ENCODE results near the gene SORD. TPM values are rescaled to one million over a fixed set of nuclear protein-coding genes. Genes with fewer than 3 reads are reported as not detected.

The SORD gene
- total and polyA plus RNA-seq, 9 of the 15 experiments (the other 6 are each of a cell fraction or from before 2014, with no cell fraction given): 5.9 to 79.2 (median 29.6) TPM

GRCh38 chr15:45093013-45093412 is 70.0 kb downstream of the SORD start:
- H3K79me2 ChIP-seq (ENCODE audit: control insufficient read depth, insufficient read depth, low read length): no peaks in the 10 kb centered on the region
- H3K4me1 ChIP-seq (replicated peaks in 1 of 2; ENCODE audit: control insufficient read depth in 2 of 2, insufficient read depth in 2 of 2, low read length in 2 of 2): peaks cover 18 to 29% of the 10 kb centered on the region in 2 experiments
- in situ Hi-C loops (cut with MboI): no loop called here
- no peak overlapping the region for H3K27ac ChIP-seq (ENCODE audit: extremely low read depth, low read depth, low read length)
- FAIRE-seq (no peak), DNase-seq (ENCODE audit: extremely low read depth in 1 of 4, low spot score in 3 of 4) (no peak), ATAC-seq (no peak)
- no peak overlapping the region for H3K9ac ChIP-seq (ENCODE audit: insufficient read depth in 1 of 2, low read depth in 2 of 2, low read length in 2 of 2)
- H2AFZ ChIP-seq (ENCODE audit: low read depth, low read length): no peak overlapping the region
- 46% methylated on average over 4 of the region's 4 CpGs for WGBS (ENCODE audit: insufficient coverage, low coverage, missing lambda C conversion rate)
- H3K27me3 ChIP-seq (ENCODE audit: control insufficient read depth in 2 of 2, insufficient read depth in 2 of 2, low read length in 2 of 2): no peaks in the 10 kb centered on the region
- H3K4me2 ChIP-seq (ENCODE audit: insufficient read depth, low read length): no peak overlapping the region
- no peaks in the 10 kb centered on the region for H3K36me3 ChIP-seq (ENCODE audit: control insufficient read depth, insufficient read depth, low read length)
- no peaks in the 10 kb centered on the region for H4K20me1 ChIP-seq (replicated peaks; ENCODE audit: control insufficient read depth, insufficient read depth, low read length)
- intact Hi-C loops (cut with micrococcal nuclease): no loop called here
- no peak overlapping the region for H3K4me3 ChIP-seq
- POLR2A ChIA-PET: no interaction called here
- no peaks in the 10 kb centered on the region for H3K9me1 ChIP-seq (ENCODE audit: control insufficient read depth, insufficient read depth, low read length)
- no peaks in the 10 kb centered on the region for H3K9me3 ChIP-seq (replicated peaks; ENCODE audit: control insufficient read depth, insufficient read depth, low read depth, low read length)
- CTCF ChIA-PET (ENCODE audit: low intra/inter-chr PET ratio): no interaction called here
- no TSS peak for BruUV-seq (replicated peaks)
- no peak for TF ChIP-seq HDAC8 (tag; IDR thresholded peaks at IDR 0.05)
- peak; percentile 52 for TF ChIP-seq CEBPB (tag; IDR thresholded peaks at IDR 0.05)

GRCh38 chr15:45093622-45094357 is 70.8 kb downstream of the SORD start:
- FAIRE-seq: no peak
- no peaks in the 10 kb centered on the region for H4K20me1 ChIP-seq (replicated peaks; ENCODE audit: control insufficient read depth, insufficient read depth, low read length)
- H3K9me3 ChIP-seq (replicated peaks; ENCODE audit: control insufficient read depth, insufficient read depth, low read depth, low read length): no peaks in the 10 kb centered on the region
- POLR2A ChIA-PET: interaction anchor here (0.6 to 0.7 kb wide), 2 partner anchors 13 to 65 kb away, joined by 3 to 4 read pairs; no protein-coding TSS in a partner anchor
- no peaks in the 10 kb centered on the region for H3K36me3 ChIP-seq (ENCODE audit: control insufficient read depth, insufficient read depth, low read length)
- no peak overlapping the region for H3K4me2 ChIP-seq (ENCODE audit: insufficient read depth, low read length)
- ATAC-seq: no peak; the same call in 2 of the 3 replicates
- no peak for TF ChIP-seq KLF16 (IDR thresholded peaks at IDR 0.05)
- no peak overlapping the region for H3K27ac ChIP-seq (ENCODE audit: extremely low read depth, low read depth, low read length)
- H3K4me3 ChIP-seq: no peak overlapping the region
- H2AFZ ChIP-seq (ENCODE audit: low read depth, low read length): no peak overlapping the region
- intact Hi-C loops (cut with micrococcal nuclease) (no loop called here), in situ Hi-C loops (cut with MboI) (no loop called here)
- no peaks in the 10 kb centered on the region for H3K27me3 ChIP-seq (ENCODE audit: control insufficient read depth in 2 of 2, insufficient read depth in 2 of 2, low read length in 2 of 2)
- BruUV-seq (replicated peaks): no TSS peak
- H3K9me1 ChIP-seq (ENCODE audit: control insufficient read depth, insufficient read depth, low read length): no peaks in the 10 kb centered on the region
- DNase-seq (ENCODE audit: extremely low read depth in 1 of 4, low spot score in 3 of 4): no peak
- H3K79me2 ChIP-seq (ENCODE audit: control insufficient read depth, insufficient read depth, low read length): no peaks in the 10 kb centered on the region
- CTCF ChIA-PET (ENCODE audit: low intra/inter-chr PET ratio): no interaction called here
- no peak overlapping the region for H3K9ac ChIP-seq (ENCODE audit: insufficient read depth in 1 of 2, low read depth in 2 of 2, low read length in 2 of 2)
- WGBS (ENCODE audit: insufficient coverage, low coverage, missing lambda C conversion rate): 39% methylated on average over 11 of the region's 11 CpGs
- peaks cover 15 to 26% of the 10 kb centered on the region in 2 experiments for H3K4me1 ChIP-seq (replicated peaks in 1 of 2; ENCODE audit: control insufficient read depth in 2 of 2, insufficient read depth in 2 of 2, low read length in 2 of 2)

All from K562 (cell line).